ENCODE results near the gene SOX1. TPM values are rescaled to one million over a fixed set of nuclear protein-coding genes. Genes with fewer than 3 reads are reported as not detected.

Gene SOX1
- total RNA-seq, 1 donor from 2014 or later = not detected

DNA sequence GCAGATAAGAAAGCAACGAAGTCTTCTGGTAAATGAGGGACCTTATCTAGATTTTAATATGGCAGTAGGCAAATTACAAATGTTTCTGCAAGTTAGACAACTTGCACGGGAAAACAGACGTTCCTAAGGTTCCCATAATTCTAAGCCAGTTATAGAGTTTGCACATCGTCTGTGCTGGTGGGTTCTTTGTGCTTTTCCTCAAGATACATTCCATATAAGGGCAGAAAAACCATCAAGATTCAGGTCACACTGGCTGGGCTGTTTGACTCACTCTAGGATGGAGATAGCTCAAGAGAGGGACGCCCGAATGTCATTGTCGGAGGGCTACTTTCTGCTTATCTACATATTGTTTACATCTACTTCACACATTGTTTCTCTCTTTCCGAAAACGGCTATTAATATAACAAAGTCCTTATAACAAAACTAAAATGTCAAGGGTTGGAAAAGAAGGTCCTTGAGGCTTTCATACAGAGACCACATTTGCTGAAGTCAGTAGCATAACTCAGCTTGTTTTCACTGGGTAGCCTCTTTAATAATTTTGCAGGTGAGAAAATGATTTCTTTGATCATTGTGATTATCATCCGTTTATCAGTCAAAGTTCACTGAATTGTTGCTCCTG lies 44.4 kb downstream of the SOX1 start:
- Histone ChIP-seq H3K4me3 (no peak overlapping the region), H3K4me1 (no peaks in the 10 kb centered on the region), H3K27me3 (peaks cover 58% of the 10 kb centered on the region), H3K36me3 (no peaks in the 10 kb centered on the region), H3K9me3 (no peaks in the 10 kb centered on the region), H3K27ac (no peak overlapping the region)
- intact Hi-C loops (cut with DNase I) = no loop called here
- no peak for ATAC-seq
- TF ChIP-seq, protein P1, sequence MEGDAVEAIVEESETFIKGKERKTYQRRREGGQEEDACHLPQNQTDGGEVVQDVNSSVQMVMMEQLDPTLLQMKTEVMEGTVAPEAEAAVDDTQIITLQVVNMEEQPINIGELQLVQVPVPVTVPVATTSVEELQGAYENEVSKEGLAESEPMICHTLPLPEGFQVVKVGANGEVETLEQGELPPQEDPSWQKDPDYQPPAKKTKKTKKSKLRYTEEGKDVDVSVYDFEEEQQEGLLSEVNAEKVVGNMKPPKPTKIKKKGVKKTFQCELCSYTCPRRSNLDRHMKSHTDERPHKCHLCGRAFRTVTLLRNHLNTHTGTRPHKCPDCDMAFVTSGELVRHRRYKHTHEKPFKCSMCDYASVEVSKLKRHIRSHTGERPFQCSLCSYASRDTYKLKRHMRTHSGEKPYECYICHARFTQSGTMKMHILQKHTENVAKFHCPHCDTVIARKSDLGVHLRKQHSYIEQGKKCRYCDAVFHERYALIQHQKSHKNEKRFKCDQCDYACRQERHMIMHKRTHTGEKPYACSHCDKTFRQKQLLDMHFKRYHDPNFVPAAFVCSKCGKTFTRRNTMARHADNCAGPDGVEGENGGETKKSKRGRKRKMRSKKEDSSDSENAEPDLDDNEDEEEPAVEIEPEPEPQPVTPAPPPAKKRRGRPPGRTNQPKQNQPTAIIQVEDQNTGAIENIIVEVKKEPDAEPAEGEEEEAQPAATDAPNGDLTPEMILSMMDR (IDR thresholded peaks at IDR 0.05) = no peak
- no peak for DNase-seq

DNA sequence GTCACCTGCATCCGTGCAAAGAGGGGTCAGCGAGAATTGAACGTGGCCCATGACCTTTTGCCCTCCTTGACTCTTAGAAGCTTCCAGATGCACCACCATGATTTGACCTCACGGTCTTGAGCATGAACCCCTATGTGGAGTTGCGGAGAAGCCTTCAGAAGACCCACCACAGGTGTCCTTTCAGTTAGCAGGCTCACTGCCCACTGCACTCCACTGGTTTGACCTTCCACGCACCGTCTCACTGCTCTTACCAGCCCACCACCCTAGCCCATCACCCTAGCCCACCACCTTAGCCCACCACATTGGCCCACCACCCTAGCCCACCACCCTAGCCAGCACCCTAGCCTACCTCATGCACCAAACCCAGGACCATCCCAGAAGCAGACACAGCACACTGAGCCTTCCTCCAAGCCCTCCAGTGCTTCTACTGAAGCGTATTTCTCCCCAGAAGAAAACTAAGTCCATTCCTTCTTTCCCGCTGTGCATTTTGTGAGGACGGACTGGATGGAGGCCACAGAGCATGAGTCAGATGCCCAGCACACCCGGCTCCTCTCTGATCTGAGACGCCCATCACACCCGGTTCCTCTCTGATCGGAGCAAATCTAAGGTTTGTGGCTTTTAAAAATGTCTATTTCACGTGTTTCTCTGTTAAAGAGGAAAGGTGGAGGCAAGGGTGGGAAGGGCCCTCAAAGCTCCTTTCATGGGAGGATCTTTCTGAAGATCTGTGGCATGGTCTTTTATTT lies 45.8 kb downstream of the SOX1 start:
- DNase-seq (no peak), ATAC-seq (peak; percentile 21)
- TF ChIP-seq, protein P1 (IDR thresholded peaks at IDR 0.05) = no peak
- Histone ChIP-seq H3K4me1 (no peaks in the 10 kb centered on the region), H3K27me3 (peaks cover 55% of the 10 kb centered on the region), H3K36me3 (no peaks in the 10 kb centered on the region), H3K9me3 (no peaks in the 10 kb centered on the region), H3K4me3 (no peak overlapping the region), H3K27ac (no peak overlapping the region)
- intact Hi-C loops (cut with DNase I) = no loop called here

DNA sequence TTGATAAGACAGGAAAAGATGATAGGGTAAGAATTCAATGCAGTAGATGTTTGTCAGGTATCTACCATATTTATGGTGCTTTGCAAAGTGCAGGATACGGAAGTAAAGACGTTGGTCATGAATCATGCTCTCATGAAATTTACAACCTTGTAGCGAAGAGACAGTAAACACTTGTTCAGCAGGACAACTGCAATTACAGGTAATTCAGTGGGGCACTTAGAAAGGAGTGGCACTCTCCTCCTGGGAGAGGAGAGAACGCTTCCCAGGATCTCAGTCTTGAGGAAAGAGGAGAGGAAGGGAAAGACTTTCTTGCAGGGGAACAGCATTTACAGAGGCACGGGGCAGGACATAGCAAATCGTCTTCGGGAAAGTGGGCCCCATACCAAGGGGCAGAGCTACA lies 46.4 kb downstream of the SOX1 start:
- Histone ChIP-seq H3K4me1 (no peaks in the 10 kb centered on the region), H3K9me3 (no peaks in the 10 kb centered on the region), H3K36me3 (no peaks in the 10 kb centered on the region), H3K4me3 (no peak overlapping the region), H3K27me3 (peaks cover 52% of the 10 kb centered on the region), H3K27ac (no peak overlapping the region)
- TF ChIP-seq, protein P1 (IDR thresholded peaks at IDR 0.05) = no peak
- DNase-seq (no peak), ATAC-seq (no peak)
- intact Hi-C loops (cut with DNase I) = no loop called here

DNA sequence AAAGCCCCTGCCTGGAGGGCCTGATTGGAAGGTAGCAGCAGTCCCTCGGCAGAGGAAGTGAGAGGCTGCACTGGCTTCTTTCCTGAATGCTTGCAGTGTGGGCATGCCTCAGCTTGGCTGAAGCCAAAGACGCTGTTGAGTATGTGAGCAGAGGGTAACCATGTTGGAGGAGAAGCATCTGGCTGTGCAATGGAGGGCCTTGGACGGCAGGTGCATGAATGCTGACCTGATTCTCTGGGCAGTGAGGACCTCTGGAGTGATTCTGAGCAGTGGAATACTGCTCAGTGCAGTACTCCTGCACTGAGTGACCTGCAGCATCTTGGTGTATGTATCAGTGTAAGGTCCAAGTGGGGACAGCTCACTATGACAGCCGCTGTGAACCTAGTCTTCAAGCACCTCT lies 46.9 kb downstream of the SOX1 start:
- intact Hi-C loops (cut with DNase I) = no loop called here
- TF ChIP-seq, protein P1 (IDR thresholded peaks at IDR 0.05) = no peak
- H3K27ac ChIP-seq = no peak overlapping the region
- no peaks in the 10 kb centered on the region for H3K4me1 ChIP-seq
- DNase-seq = no peak
- H3K36me3 ChIP-seq = no peaks in the 10 kb centered on the region
- peak; percentile 4 for ATAC-seq
- H3K9me3 ChIP-seq = no peaks in the 10 kb centered on the region
- H3K27me3 ChIP-seq = peaks cover 49% of the 10 kb centered on the region
- H3K4me3 ChIP-seq = no peak overlapping the region

DNA sequence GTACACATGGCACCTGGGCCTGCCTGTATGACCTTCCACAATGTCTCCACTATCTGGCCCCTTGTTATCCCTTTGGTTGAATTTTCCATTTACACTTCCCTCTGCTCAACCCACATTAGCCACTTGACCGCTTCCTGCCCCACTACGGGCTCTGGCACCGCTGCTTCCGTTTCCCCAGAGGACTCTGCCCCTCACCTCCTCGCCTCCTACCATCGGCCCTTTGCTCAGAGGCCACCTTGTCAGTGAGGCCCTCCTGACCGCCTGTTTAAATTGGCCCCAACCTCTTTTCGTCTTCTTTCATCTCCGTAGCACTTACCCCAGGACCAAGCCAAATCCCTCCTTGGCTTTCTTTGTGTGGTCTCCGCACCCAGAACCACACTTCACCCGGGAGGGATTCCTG lies 47.4 kb downstream of the SOX1 start:
- Histone ChIP-seq H3K27me3 (peaks cover 45% of the 10 kb centered on the region), H3K9me3 (no peaks in the 10 kb centered on the region), H3K4me1 (no peaks in the 10 kb centered on the region), H3K36me3 (no peaks in the 10 kb centered on the region), H3K4me3 (no peak overlapping the region), H3K27ac (no peak overlapping the region)
- ATAC-seq (no peak), DNase-seq (no peak)
- intact Hi-C loops (cut with DNase I) = no loop called here
- TF ChIP-seq, protein P1 (IDR thresholded peaks at IDR 0.05) = no peak

Measured in upper lobe of right lung (tissue), 1 donor.